NCI-H2171 treated with DMSO at 0.1 percent for 48 hours (cell line): ENCODE data around the gene EIF3C.
"Not testable (repeated sequence)": the region's sequence is repeated elsewhere in the genome, so short reads cannot be mapped to it uniquely, and the experiment has no call there.

Source experiments
- DNase-seq: peaks from one replicate; lab custom pipeline; 2025; lab: John Stamatoyannopoulos, UW

EIF3C gene

DNA sequence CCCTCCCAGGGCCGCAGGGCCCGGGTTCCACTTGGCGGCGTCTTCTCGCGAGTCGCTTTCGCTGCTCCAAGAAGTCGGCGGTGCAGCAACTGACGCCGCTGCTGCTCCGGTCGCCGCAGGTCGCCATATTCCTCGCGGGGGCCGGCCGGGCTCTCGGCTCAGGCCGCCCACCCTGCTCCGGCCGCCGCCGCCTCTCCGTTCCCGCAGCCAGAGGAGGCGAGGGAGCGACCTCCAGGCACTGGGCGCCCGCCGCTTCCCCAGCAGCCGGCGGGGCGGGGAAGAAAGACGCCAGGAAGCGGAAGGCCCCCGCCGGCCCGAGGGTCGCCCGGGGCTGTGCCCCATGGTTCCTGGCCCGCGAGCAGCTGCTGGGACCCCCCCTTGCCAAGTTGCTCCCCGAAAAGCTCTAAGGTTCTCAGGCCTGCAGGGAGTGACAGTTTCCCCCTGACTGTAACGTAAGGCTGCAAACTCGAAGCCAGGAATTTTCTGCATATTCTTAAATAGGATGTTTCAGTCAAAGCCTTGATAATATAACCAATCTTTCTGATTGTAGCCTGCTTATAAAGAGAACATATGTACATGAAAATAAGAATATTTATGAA lies 39.3 kb downstream of the EIF3C start:
- not testable (repeated sequence) for DNase-seq

GRCh38 chr16:28751487-28751886 lies 40.2 kb downstream of the EIF3C start, which contains the start of gene NPIPB9:
TSS of gene NPIPB9 (plus strand) at chr16:28751787.
- not testable (repeated sequence) for DNase-seq

DNA sequence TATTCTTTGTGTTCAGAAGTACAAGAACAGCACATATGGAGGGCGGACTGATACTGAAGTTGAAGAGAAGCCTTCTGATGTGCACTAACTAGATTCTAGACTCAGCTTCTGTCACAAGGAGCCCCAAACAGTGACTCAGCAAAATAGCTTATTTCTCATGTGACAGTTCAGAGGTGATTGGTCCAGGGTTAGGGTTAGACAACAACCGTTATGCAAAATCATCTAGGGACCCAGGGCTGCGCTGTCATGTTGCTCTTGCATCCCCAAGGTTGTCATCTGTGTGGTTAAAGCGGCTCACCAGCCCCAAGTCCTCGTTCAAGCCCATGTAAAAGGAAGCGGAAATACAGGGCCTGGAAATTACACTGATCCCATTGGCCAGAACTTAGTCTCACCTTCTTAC lies 70.4 kb downstream of the EIF3C start:
- DNase-seq = not testable (repeated sequence)

GRCh38 chr16:28782357-28782756 lies 71.1 kb downstream of the EIF3C start:
- DNase-seq = not testable (repeated sequence)
